GM23248 (cell line): ENCODE data around the gene CREB5.

ENCODE experiments used
- EZH2 ChIP-seq: fragments of 200-600 bp; sonication (generic); IDR thresholded peaks from 2 replicates; pipeline ENCODE4 v1.6.1; 2018; ENCODE audit warnings: antibody characterized with exemption, mild to moderate bottlenecking; ENCODE audit not compliant: insufficient read depth, poor library complexity, severe bottlenecking
- EZH2phosphoT487 ChIP-seq: fragments of 200-600 bp; sonication (generic); IDR thresholded peaks from 2 replicates; pipeline ENCODE4 v1.6.1; 2018; ENCODE audit warnings: antibody characterized with exemption, moderate library complexity, mild to moderate bottlenecking, low read depth; ENCODE audit not compliant: insufficient read depth

- TF ChIP-seq EZH2phosphoT487 (no peak), EZH2 (no peak)
Measured at GRCh38 chr7:28591725-28592349, 179.5 kb downstream of the CREB5 start.
